ENCODE measurements around the gene PARVA. TPM values are rescaled to one million over a fixed set of nuclear protein-coding genes. Genes with fewer than 3 reads are reported as not detected.

PARVA gene
- total RNA-seq, 1 experiment from 2014 or later = 29.1 TPM

- H3K4me1 ChIP-seq (ENCODE audit: control insufficient read depth, insufficient read depth, low read length) = no peaks in the 10 kb centered on the region
- CTCF ChIA-PET = no interaction called here
- no peaks in the 10 kb centered on the region for H3K9me3 ChIP-seq (ENCODE audit: control insufficient read depth, insufficient read depth, low read depth, low read length)
- H3K27ac ChIP-seq (ENCODE audit: low read length) = no peak overlapping the region
- H3K36me3 ChIP-seq (ENCODE audit: control insufficient read depth, insufficient read depth, low read length) = no peaks in the 10 kb centered on the region
- H3K4me3 ChIP-seq (ENCODE audit: low read depth in 2 of 2, low read length in 2 of 2) = no peak overlapping the region
- DNase-seq (ENCODE audit: low read depth, low spot score) (no peak), ATAC-seq (no peak)
- intact Hi-C loops (cut with micrococcal nuclease; ENCODE audit: unreplicated experiment) (no loop called here), in situ Hi-C loops (cut with HindIII; ENCODE audit: low pct_unique_long_range_greater_than_20kb, low sequenced_read_pairs) (no loop called here)
- H3K27me3 ChIP-seq (ENCODE audit: control insufficient read depth, insufficient read depth, low read length) = no peaks in the 10 kb centered on the region
- BruUV-seq (replicated peaks) = no TSS peak
- TF ChIP-seq, protein P1, sequence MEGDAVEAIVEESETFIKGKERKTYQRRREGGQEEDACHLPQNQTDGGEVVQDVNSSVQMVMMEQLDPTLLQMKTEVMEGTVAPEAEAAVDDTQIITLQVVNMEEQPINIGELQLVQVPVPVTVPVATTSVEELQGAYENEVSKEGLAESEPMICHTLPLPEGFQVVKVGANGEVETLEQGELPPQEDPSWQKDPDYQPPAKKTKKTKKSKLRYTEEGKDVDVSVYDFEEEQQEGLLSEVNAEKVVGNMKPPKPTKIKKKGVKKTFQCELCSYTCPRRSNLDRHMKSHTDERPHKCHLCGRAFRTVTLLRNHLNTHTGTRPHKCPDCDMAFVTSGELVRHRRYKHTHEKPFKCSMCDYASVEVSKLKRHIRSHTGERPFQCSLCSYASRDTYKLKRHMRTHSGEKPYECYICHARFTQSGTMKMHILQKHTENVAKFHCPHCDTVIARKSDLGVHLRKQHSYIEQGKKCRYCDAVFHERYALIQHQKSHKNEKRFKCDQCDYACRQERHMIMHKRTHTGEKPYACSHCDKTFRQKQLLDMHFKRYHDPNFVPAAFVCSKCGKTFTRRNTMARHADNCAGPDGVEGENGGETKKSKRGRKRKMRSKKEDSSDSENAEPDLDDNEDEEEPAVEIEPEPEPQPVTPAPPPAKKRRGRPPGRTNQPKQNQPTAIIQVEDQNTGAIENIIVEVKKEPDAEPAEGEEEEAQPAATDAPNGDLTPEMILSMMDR (IDR thresholded peaks at IDR 0.05) = no peak
- no peak for TF ChIP-seq TCF7L2 (IDR thresholded peaks at IDR 0.05; ENCODE audit: low read depth, low read length)
- TF ChIP-seq, protein P2, sequence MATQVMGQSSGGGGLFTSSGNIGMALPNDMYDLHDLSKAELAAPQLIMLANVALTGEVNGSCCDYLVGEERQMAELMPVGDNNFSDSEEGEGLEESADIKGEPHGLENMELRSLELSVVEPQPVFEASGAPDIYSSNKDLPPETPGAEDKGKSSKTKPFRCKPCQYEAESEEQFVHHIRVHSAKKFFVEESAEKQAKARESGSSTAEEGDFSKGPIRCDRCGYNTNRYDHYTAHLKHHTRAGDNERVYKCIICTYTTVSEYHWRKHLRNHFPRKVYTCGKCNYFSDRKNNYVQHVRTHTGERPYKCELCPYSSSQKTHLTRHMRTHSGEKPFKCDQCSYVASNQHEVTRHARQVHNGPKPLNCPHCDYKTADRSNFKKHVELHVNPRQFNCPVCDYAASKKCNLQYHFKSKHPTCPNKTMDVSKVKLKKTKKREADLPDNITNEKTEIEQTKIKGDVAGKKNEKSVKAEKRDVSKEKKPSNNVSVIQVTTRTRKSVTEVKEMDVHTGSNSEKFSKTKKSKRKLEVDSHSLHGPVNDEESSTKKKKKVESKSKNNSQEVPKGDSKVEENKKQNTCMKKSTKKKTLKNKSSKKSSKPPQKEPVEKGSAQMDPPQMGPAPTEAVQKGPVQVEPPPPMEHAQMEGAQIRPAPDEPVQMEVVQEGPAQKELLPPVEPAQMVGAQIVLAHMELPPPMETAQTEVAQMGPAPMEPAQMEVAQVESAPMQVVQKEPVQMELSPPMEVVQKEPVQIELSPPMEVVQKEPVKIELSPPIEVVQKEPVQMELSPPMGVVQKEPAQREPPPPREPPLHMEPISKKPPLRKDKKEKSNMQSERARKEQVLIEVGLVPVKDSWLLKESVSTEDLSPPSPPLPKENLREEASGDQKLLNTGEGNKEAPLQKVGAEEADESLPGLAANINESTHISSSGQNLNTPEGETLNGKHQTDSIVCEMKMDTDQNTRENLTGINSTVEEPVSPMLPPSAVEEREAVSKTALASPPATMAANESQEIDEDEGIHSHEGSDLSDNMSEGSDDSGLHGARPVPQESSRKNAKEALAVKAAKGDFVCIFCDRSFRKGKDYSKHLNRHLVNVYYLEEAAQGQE (IDR thresholded peaks at IDR 0.05; ENCODE audit: insufficient read depth in 1 of 2, low read depth in 2 of 2, low read length in 1 of 2) = no peak
- POLR2A ChIA-PET = no interaction called here
These were observed 149.4 kb downstream of the PARVA start for GRCh38 chr11:12526789-12527188.

DNA sequence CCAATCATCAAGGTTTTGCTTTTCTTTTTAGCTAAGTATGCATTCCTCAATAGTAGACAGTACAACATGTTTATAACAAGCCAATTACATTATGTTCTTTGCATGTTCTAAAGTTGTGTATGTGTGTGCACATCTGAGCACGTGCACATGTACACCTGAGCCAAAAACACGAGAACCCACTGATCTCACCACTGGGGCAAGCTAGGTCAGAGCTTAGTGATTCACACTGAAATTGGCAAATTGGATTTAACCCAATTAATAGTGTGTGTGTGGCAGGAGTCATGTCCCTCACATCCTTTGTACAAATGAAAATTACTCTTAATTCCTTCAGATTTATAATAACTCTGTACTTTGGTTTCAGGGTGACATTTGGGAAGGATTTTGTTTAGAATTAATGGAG is 151.1 kb downstream of the PARVA start:
- H3K4me3 ChIP-seq (ENCODE audit: low read depth in 2 of 2, low read length in 2 of 2) = no peak overlapping the region
- intact Hi-C loops (cut with micrococcal nuclease; ENCODE audit: unreplicated experiment) (no loop called here), in situ Hi-C loops (cut with HindIII; ENCODE audit: low pct_unique_long_range_greater_than_20kb, low sequenced_read_pairs) (no loop called here)
- H3K27me3 ChIP-seq (ENCODE audit: control insufficient read depth, insufficient read depth, low read length) = no peaks in the 10 kb centered on the region
- POLR2A ChIA-PET = no interaction called here
- DNase-seq (ENCODE audit: low read depth, low spot score) (no peak), ATAC-seq (no peak)
- no peaks in the 10 kb centered on the region for H3K36me3 ChIP-seq (ENCODE audit: control insufficient read depth, insufficient read depth, low read length)
- no peak overlapping the region for H3K27ac ChIP-seq (ENCODE audit: low read length)
- TF ChIP-seq, protein P1 (IDR thresholded peaks at IDR 0.05) = no peak
- TF ChIP-seq, protein P2 (IDR thresholded peaks at IDR 0.05; ENCODE audit: insufficient read depth in 1 of 2, low read depth in 2 of 2, low read length in 1 of 2) = no peak
- TF ChIP-seq TCF7L2 (IDR thresholded peaks at IDR 0.05; ENCODE audit: low read depth, low read length) (no peak), SIN3A (IDR thresholded peaks at IDR 0.05; ENCODE audit: borderline replicate concordance, insufficient read depth, low read depth, low read length) (no peak), POLR2AphosphoS5 (IDR thresholded peaks at IDR 0.05; ENCODE audit: low read depth, low read length) (no peak)
- H3K9me3 ChIP-seq (ENCODE audit: control insufficient read depth, insufficient read depth, low read depth, low read length) = no peaks in the 10 kb centered on the region
- CTCF ChIA-PET = no interaction called here
- BruUV-seq (replicated peaks) = no TSS peak
- no peaks in the 10 kb centered on the region for H3K4me1 ChIP-seq (ENCODE audit: control insufficient read depth, insufficient read depth, low read length)

Measured in Panc1 (cell line).